Hematopoietic multipotent progenitor cell (in vitro differentiated cells): Measurements from ENCODE around the gene CLEC17A. TPM values are rescaled to one million over a fixed set of nuclear protein-coding genes. Genes with fewer than 3 reads are reported as not detected.
"Not testable (repeated sequence)": the region's sequence is repeated elsewhere in the genome, so short reads cannot be mapped to it uniquely, and the experiment has no call there.

Experiments
- DNase-seq, 3 donors: peaks; one replicate each; pipeline ENCODE4 v3.0.0-alpha.2; 2011 to 2015; ENCODE audit warnings: low read depth in 2 of 3, low spot score in 2 of 3
- total RNA-seq: library from RNA; depleted of rRNA; stranded (reverse); fragments of >200 nt; gene quantifications from one replicate; pipeline ENCODE4 v1.2.3, GENCODE V29; 2012

CLEC17A gene
- total RNA-seq, 1 donor = 0.81 TPM

GRCh38 chr19:14558370-14559066 lies 24.4 kb upstream of the CLEC17A start:
- DNase-seq = no peak

GRCh38 chr19:14559916-14560775 lies 22.7 kb upstream of the CLEC17A start:
- DNase-seq = peak in 1 of 3 donors; percentile 33

DNA sequence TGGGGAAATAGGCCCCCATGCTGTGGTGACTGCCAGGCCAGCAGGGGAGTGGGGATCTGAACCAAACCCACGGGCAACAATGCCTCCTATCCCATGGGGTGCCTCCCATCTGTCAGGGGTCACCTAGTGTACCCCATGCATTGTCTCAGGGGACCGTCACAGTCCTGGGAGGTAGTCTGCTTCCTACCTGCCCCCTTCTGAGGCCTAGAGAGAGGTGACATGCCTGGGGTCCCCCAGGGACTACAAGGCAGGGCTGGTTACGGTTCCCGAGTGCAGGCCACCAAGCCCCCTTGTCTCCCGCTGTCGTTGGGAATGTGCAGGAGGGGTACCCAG lies 22.1 kb upstream of the CLEC17A start:
- DNase-seq = no peak

GRCh38 chr19:14561249-14561648 lies 21.6 kb upstream of the CLEC17A start:
- DNase-seq = no peak

- DNase-seq = no peak
Observed at GRCh38 chr19:14561847-14562351, 21.0 kb upstream of the CLEC17A start.

DNA sequence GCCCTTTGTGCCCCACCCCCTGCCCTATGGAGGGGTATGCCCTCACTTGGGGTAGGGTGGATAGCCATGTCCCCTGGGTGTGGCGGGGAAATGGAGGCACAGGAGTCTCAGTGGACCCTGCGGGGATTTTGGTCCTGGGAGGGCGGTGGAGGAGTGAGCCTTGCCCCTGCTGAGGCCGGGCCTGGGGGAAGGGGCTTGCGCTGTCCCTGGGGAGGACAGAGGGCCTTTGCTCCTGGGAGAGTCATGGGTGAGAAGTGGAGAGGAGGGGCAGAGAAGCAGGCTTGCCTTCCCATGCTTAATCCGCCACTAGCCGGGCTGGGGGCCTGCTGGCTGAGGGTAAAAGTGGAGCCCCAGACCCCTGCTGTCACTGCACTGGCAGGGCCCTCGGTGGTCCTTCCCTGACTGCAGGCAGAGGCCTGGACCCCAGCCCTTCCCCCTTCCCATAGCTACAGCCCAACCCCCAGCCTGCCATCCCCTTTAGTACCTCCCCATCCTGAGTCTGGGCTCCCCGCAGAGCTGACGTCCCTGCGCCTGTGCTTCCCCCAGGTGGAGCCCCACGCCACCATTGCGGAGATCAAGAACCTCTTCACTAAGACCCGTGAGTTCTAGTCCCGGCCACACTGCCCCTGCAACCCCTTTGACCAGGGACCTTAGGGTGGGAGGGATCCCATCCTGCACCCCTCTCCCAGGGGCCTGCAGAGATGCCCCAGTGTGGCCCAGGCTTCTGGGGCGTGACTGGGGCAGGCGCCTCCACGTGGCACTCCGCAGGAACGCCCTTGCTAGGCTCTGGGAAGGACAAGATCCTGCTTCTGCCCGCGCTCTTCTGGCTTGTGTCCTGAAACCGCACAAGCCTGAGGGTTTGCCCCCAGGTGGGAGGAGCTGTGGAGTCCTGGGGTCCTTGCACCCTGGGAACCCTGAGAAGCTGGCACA lies 20.0 kb upstream of the CLEC17A start:
- no peak for DNase-seq

GRCh38 chr19:14563590-14563926 lies 19.3 kb upstream of the CLEC17A start:
- DNase-seq = no peak

DNA sequence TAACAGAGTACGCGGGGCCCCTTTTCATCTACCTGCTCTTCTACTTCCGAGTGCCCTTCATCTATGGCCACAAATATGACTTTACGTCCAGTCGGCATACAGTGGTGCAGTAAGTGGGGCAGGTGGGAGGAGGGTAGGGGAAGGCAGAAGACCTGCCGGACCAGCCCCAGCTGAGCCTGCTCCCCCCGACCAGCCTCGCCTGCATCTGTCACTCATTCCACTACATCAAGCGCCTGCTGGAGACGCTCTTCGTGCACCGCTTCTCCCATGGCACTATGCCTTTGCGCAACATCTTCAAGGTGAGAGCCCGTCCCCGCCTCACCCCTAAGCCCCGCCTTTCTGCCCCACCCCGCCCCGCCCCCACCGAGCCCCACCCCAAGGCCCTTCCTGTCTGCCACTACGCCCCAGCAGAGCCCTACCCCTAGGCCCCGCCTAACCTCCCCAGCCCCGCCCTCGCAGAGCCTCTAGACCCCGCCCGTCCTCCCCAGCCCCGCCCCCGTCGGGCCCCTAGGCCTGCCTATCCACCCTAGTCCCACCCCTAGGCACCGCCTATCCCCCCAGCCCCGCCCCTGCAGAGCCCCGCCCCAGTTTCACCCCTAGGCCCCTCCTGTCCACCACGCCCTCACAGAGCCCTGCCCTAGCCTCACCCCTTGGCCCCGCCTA lies 18.8 kb upstream of the CLEC17A start:
- DNase-seq = peak in 2 of 3 donors; percentile 35 to 40

- not testable (repeated sequence) for DNase-seq
Observed at GRCh38 chr19:14564652-14565297, 18.1 kb upstream of the CLEC17A start.

DNA sequence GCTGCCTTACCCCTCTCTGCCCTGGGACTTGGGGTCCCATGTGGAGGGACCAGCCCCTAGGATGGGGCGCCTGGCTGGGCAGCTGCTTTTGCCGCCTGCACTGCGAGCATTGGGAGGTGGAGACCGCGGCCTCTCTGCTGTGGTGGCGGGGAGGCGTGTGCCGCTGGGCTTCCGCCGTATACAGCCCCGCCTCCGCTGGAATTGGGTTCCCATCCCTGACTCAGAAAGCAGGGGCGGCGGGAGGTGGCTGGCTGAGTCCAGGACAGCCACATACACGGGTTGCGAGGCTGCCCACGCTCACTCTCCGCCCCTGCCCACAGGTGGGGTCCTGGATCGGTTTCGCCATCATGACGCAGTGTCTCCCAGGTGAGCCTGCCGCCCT lies 17.6 kb upstream of the CLEC17A start:
- no peak for DNase-seq

- no peak for DNase-seq
Observed at GRCh38 chr19:14565765-14566711, 16.8 kb upstream of the CLEC17A start.

DNA sequence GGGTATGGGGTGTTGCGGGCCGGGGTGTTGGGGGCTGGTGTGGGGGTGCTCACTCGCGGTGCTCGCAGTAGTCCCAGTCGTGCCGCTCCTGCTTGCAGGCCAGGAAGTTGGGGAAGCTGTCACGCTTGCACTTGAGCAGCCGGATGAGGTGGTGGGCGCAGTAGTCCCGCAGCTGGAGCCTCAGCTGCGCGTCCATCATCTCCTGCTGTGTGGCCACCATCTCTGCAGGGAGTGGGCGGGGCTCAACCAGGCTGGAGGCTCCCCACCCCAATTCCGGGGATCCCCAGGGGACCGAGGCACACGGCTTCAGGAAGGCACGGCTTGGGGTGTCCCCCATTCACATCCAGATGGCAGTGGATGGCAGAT lies 16.2 kb upstream of the CLEC17A start:
- no peak for DNase-seq

GRCh38 chr19:14567079-14567478 lies 15.8 kb upstream of the CLEC17A start:
- DNase-seq = no peak

DNA sequence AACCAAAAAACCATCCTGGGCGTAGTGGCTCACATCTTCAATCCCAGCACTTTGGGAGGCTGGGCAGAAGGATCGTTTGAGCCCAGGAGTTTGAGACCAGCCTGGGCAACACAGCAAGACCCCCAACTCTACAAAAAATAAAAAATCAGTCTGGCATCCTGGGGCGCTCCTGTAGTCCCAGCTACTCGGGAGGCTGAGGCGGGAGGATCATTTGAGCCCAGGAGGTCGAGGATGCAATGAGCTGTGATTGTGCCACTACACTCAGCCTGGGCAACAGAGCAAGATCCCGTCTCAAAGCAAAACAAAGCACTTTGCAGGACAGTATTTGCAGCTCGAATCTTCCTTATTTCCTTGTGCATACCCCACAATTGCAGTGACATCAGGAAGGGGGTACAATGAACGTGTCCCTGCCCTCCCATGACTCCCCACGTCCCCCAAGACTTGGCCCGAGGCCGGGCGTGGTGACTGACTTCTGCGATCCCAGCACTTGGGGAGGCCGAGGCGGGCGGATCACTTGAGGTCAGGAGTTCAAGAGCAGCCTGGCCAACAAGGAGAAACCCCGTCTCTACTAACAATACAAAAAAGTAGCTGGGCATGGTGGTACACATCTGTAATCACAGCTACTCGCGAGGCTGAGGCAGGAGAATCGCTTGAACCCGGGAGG lies 11.9 kb upstream of the CLEC17A start:
- no peak for DNase-seq

GRCh38 chr19:14571695-14572490 lies 11.0 kb upstream of the CLEC17A start, which contains the start of gene NDUFB7:
Gene NDUFB7 (minus strand): TSS chr19:14572066. CDS start chr19:14572000, 66 bp downstream.
- peak; percentile 78 to 94 (median 93) for DNase-seq

- DNase-seq = no peak
Observed at GRCh38 chr19:14575428-14575980, 7.4 kb upstream of the CLEC17A start.

DNA sequence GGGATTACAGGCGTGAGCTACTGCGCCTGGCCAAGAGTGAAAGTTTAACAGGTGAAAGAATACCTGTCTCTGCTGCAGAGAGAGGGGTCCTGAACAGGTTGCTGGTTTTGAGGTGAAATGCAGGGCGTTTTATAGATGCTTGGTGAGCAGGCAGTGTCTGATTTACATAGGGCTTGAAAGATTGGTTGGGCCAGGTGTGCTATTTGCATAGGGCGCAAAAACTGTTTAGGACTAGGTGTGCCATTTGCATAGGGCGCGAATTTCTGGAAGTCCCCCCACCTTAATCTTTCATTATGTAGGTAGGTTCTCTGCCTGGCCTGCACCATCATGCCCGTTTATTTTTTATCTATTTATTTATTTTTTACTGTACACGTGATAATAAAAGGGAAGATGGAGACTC lies 6.5 kb upstream of the CLEC17A start:
- no peak for DNase-seq
